Upper lobe of left lung (tissue), 6 donors: ENCODE results near the gene OR2Y1. TPM values are rescaled to one million over a fixed set of nuclear protein-coding genes. Genes with fewer than 3 reads are reported as not detected.

Experiments
- ATAC-seq, 2 donors: fragments of 200-7000 bp; cut with Tn5 transposase; one replicate each; pipeline ENCODE4 v1.9.1; 2022; ENCODE audit warnings: mild to moderate bottlenecking in 2 of 2, moderate library complexity in 2 of 2; ENCODE audit not compliant: low FRiP score in 2 of 2
- DNase-seq, 2 donors: peaks; one replicate each; pipeline ENCODE4 v3.0.0-alpha.2; 2019 to 2020
- H3K27ac ChIP-seq, 4 donors: fragments of 200-600 bp; sonication (generic); one replicate each; pipeline ENCODE4 v1.5.1; 2016 to 2019
- H3K27me3 ChIP-seq, 4 donors: fragments of 200-600 bp; sonication (generic); one replicate each; pipeline ENCODE4 v1.5.1; 2017 to 2019
- H3K36me3 ChIP-seq, 4 donors: fragments of 200-600 bp; sonication (generic); one replicate each; pipeline ENCODE4 v1.5.1; 2016 to 2019
- H3K4me1 ChIP-seq, 4 donors: fragments of 200-600 bp; sonication (generic); one replicate each; pipeline ENCODE4 v1.5.1; 2018 to 2019
- H3K4me3 ChIP-seq, 4 donors: fragments of 200-600 bp; sonication (generic); one replicate each; pipeline ENCODE4 v1.5.1; 2017 to 2019; ENCODE audit warnings: mild to moderate bottlenecking in 2 of 4, moderate library complexity in 1 of 4
- H3K9me3 ChIP-seq, 4 donors: fragments of 200-600 bp; sonication (generic); one replicate each; pipeline ENCODE4 v1.5.1; 2018 to 2019
- EP300 ChIP-seq, 4 donors: sonication (generic); formaldehyde crosslinking; IDR thresholded peaks; one replicate each; pipeline ENCODE4 v1.5.1; 2017; ENCODE audit warnings: antibody characterized with exemption in 4 of 4, control low read depth in 2 of 4
- POLR2A ChIP-seq, 4 donors: fragments of 450-650 bp; IDR thresholded peaks; one replicate each; pipeline ENCODE4 v1.5.1; 2016 to 2017; ENCODE audit warnings: antibody characterized with exemption in 4 of 4, mild to moderate bottlenecking in 2 of 4
- POLR2AphosphoS5 ChIP-seq, 2 donors: sonication (generic); formaldehyde crosslinking; IDR thresholded peaks; one replicate each; pipeline ENCODE4 v1.5.1; 2017; ENCODE audit warnings: antibody characterized with exemption in 2 of 2
- WGBS, 2 donors: methylation state at CpG; one replicate each; pipeline ENCODE4 v1.1.5; 2017 to 2018; 5-methylcytosine and 5-hydroxymethylcytosine counted together
- total RNA-seq, 6 donors: library from RNA; depleted of rRNA in 4 of 6; stranded (reverse); fragments of >200 nt in 4 of 6; gene quantifications; one replicate each; pipeline versions ENCODE4 v1.1.0 to v1.2.1, GENCODE V29; 2016 to 2021
- TF ChIP-seq, protein P1 (sequence below), 6 experiments: fragments of 450-650 bp in 4 of 6; fragments of 200-600 bp in 2 of 6; sonication (generic) in 2 of 6; IDR thresholded peaks; one replicate each; pipeline ENCODE4 v1.5.1; 2016 to 2019; ENCODE audit warnings: antibody characterized with exemption in 6 of 6
- donor health status: DM: no; HTN: no; CAD: no; lungs with moderate emphysema.
- donor health status: DM: no; HTN: yes; CAD: no; lungs with severe emphysema.

Gene OR2Y1
- total RNA-seq, 6 donors from 2014 or later = not detected

DNA sequence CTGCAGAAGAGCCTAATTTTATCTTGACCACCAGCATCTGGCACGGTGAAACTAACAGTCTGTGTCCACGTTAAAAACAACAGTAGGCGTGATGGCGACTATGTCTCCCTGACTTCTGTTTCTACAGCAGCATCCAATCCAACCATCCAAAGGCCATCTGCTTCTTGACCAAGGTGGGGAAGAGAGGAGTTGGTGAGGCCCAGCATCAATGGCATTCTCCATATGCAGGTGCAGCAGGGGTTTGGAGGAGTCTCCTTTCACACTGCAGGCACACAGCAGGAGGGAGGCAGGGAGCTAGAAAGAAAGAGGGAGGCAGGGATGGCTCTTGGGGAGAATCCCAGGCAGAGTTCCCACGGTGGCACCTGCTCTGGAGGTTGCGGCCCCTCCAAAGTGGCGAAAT lies 35.8 kb upstream of the OR2Y1 start:
- Histone ChIP-seq H3K9me3 (peaks cover 0 to 13% (median 6%) of the 10 kb centered on the region in 4 donors), H3K27ac (no peak overlapping the region), H3K4me3 (no peak overlapping the region), H3K36me3 (peaks cover 0 to 2% (median 0%) of the 10 kb centered on the region in 4 donors), H3K27me3 (no peaks in the 10 kb centered on the region), H3K4me1 (no peaks in the 10 kb centered on the region)
- ATAC-seq (no peak), DNase-seq (no peak)
- WGBS, 2 donors = 92 to 96% methylated on average over 7 of the region's 7 CpGs
- TF ChIP-seq POLR2AphosphoS5 (IDR thresholded peaks at IDR 0.05) (no peak), EP300 (IDR thresholded peaks at IDR 0.05) (no peak), POLR2A (IDR thresholded peaks at IDR 0.05) (no peak)
- TF ChIP-seq, protein P1, sequence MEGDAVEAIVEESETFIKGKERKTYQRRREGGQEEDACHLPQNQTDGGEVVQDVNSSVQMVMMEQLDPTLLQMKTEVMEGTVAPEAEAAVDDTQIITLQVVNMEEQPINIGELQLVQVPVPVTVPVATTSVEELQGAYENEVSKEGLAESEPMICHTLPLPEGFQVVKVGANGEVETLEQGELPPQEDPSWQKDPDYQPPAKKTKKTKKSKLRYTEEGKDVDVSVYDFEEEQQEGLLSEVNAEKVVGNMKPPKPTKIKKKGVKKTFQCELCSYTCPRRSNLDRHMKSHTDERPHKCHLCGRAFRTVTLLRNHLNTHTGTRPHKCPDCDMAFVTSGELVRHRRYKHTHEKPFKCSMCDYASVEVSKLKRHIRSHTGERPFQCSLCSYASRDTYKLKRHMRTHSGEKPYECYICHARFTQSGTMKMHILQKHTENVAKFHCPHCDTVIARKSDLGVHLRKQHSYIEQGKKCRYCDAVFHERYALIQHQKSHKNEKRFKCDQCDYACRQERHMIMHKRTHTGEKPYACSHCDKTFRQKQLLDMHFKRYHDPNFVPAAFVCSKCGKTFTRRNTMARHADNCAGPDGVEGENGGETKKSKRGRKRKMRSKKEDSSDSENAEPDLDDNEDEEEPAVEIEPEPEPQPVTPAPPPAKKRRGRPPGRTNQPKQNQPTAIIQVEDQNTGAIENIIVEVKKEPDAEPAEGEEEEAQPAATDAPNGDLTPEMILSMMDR (IDR thresholded peaks at IDR 0.05) = no peak

DNA sequence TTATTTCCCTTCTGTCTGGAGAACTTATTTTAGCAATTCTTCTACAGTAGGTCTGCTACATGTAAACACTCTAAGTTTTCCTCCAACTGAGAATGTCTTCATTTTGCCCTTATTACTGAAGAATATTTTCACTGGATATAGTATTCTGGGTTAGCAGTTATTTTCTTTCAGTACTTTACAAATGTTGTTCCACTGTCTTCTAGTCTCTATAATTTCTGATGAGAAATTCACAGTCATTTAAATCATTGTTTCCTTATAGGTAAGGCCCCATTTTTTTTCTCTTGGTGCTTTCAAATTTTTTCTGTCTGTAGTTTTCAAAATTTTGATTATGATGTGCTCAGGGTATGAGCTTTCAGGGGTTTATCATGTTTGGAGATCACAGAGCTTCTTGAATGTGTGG lies 32.0 kb upstream of the OR2Y1 start:
- DNase-seq = no peak
- H3K9me3 ChIP-seq = peaks cover 0 to 13% (median 6%) of the 10 kb centered on the region in 4 donors
- H3K27me3 ChIP-seq = no peaks in the 10 kb centered on the region
- no peaks in the 10 kb centered on the region for H3K4me1 ChIP-seq
- H3K27ac ChIP-seq = no peak overlapping the region
- TF ChIP-seq POLR2AphosphoS5 (IDR thresholded peaks at IDR 0.05) = no peak
- no peak for TF ChIP-seq POLR2A (IDR thresholded peaks at IDR 0.05)
- TF ChIP-seq, protein P1 (IDR thresholded peaks at IDR 0.05) = no peak
- no peak for TF ChIP-seq EP300 (IDR thresholded peaks at IDR 0.05)
- ATAC-seq = no peak
- H3K36me3 ChIP-seq = no peaks in the 10 kb centered on the region
- no peak overlapping the region for H3K4me3 ChIP-seq

DNA sequence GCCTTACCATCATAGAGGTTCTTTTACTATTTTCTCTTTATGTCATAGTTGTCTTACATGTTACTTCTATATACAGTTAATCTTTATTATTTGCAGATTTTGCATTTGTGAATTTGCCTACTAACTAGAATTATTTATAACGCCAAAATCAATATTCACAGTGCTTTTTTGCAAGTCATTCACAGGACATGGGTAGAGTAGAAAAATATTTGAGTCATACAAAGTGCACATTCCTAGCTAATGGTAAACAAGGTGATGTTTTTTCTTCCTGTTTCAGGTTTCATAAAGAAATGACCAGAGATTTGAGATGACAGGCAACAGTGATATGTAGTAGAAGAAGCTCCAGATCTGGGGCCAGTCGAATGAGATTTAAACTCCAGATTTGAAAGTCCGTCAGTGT lies 30.0 kb upstream of the OR2Y1 start:
- H3K4me1 ChIP-seq = no peaks in the 10 kb centered on the region
- H3K4me3 ChIP-seq = no peak overlapping the region
- no peaks in the 10 kb centered on the region for H3K36me3 ChIP-seq
- H3K27me3 ChIP-seq = no peaks in the 10 kb centered on the region
- no peak overlapping the region for H3K27ac ChIP-seq
- DNase-seq (no peak), ATAC-seq (no peak)
- WGBS, 2 donors = 85 to 87% methylated on average over 3 of the region's 3 CpGs
- H3K9me3 ChIP-seq = peaks cover 0 to 13% (median 6%) of the 10 kb centered on the region in 4 donors
- TF ChIP-seq POLR2A (IDR thresholded peaks at IDR 0.05) = no peak
- TF ChIP-seq, protein P1 (IDR thresholded peaks at IDR 0.05) = no peak
- TF ChIP-seq POLR2AphosphoS5 (IDR thresholded peaks at IDR 0.05) = no peak
- no peak for TF ChIP-seq EP300 (IDR thresholded peaks at IDR 0.05)

DNA sequence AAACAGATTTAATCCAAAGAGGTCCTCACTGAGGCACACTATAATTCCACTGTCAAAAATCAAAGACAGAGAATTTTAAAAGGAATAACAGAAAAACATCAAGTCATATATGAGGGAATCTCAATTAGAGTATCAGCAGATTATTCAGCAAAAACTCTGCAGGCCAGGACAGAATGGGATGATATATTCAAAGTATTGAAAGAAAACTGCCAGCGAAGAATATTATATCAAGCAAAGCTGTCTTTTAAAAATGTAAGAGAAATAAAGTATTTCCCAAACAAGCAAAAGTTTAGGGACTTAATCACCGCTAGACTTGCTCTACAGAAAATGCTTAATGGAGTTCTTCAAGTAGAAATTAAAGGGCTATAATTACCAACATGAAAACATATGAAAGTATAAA lies 15.7 kb upstream of the OR2Y1 start:
- Histone ChIP-seq H3K36me3 (no peaks in the 10 kb centered on the region), H3K4me3 (no peak overlapping the region), H3K27me3 (no peaks in the 10 kb centered on the region), H3K9me3 (peaks cover 5 to 14% (median 12%) of the 10 kb centered on the region in 4 donors), H3K4me1 (no peaks in the 10 kb centered on the region), H3K27ac (no peak overlapping the region)
- no peak for TF ChIP-seq POLR2A (IDR thresholded peaks at IDR 0.05)
- TF ChIP-seq, protein P1 (IDR thresholded peaks at IDR 0.05) = no peak
- no peak for TF ChIP-seq EP300 (IDR thresholded peaks at IDR 0.05)
- TF ChIP-seq POLR2AphosphoS5 (IDR thresholded peaks at IDR 0.05) = no peak
- ATAC-seq = no peak
- no peak for DNase-seq
- 50 to 90% methylated on average over 2 of the region's 2 CpGs for WGBS, 2 donors

DNA sequence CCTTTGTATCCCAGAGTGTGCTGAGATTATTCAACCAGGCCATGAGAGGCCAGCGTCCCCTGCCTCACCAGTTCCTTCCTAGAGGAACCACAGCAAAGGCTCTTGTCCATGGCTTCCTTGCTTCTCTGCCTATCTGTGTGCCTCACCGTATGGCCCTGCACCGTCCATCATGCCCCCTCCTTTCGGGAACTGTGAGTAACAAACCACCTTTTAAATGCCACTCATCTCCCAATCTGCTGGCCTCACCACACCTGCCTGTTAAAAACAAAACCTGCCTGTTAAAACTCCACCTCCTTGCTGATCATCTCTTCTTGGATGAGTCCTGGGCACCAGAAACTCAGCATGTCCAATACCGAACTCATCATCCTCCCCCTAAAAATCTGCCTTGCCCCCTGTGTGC lies 4.4 kb upstream of the OR2Y1 start:
- 77 to 80% methylated on average over 5 of the region's 5 CpGs for WGBS, 2 donors
- ATAC-seq = no peak
- TF ChIP-seq POLR2AphosphoS5 (IDR thresholded peaks at IDR 0.05) = no peak
- TF ChIP-seq POLR2A (IDR thresholded peaks at IDR 0.05) = no peak
- TF ChIP-seq EP300 (IDR thresholded peaks at IDR 0.05) = no peak
- TF ChIP-seq, protein P1 (IDR thresholded peaks at IDR 0.05) = no peak
- no peak overlapping the region for H3K27ac ChIP-seq
- no peaks in the 10 kb centered on the region for H3K9me3 ChIP-seq
- H3K4me1 ChIP-seq = no peaks in the 10 kb centered on the region
- no peak overlapping the region for H3K4me3 ChIP-seq
- no peaks in the 10 kb centered on the region for H3K27me3 ChIP-seq
- DNase-seq = no peak
- H3K36me3 ChIP-seq = no peaks in the 10 kb centered on the region
